ENCODE results near the gene ADD3.
"Not testable (repeated sequence)": the region's sequence is repeated elsewhere in the genome, so short reads cannot be mapped to it uniquely, and the experiment has no call there.

Gene ADD3

DNA sequence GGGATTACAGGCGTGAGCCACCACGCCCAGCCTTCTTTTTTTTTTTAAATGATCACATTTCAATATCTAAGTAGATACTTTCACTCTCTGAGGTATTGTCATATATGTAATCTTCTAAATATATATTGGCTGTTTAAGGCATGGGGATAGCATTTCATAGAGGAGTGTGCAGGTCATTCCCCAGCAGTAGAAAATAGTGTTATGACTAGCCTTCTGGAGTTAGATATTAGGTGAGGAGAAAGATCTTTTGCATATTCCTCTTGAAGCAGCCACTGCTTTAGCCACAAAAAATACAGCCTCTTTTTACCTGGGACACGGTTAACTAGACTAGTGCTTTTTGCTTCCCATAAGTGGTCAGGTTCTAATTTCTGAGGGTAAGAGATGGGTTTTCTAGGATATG lies 28.9 kb downstream of the ADD3 start:
- no peak for DNase-seq

DNA sequence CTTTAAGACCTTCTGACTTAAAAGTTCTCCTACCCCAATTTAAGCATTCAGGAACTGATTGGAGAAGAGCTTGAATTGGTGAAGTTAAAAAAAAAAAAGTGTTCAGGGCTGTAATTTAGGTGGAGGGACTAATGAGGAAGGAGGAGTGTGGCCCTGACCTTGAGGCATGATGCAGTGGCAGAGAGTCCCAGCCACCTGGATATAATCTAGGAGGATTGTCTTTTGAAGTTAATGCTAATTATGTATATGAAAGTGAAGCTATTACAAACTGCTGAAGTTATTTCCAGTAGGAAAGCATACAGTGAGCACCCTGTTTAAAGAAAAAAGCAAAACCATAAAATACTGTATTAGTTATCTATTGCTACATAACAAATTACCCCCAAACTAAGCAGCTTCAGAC lies 31.5 kb downstream of the ADD3 start:
- DNase-seq, result no peak

DNA sequence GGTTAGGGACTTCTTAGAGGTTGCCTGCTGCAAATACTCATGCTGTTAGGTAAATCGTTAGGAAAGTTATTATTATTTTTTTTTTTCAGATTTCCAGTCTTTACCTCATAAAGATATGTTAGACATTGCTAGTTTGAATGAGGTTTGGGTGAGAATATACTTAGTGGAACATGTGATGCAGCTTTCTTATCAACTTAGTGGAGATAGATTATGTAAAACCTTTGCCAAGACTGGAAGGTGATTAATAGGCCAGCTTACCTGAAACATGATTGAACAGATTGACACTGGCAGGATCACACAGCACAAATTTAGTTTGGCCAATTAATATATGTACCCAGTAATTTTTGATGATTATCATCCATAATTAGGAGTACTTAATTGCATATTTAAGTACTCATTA lies 32.3 kb downstream of the ADD3 start:
- no peak for DNase-seq

DNA sequence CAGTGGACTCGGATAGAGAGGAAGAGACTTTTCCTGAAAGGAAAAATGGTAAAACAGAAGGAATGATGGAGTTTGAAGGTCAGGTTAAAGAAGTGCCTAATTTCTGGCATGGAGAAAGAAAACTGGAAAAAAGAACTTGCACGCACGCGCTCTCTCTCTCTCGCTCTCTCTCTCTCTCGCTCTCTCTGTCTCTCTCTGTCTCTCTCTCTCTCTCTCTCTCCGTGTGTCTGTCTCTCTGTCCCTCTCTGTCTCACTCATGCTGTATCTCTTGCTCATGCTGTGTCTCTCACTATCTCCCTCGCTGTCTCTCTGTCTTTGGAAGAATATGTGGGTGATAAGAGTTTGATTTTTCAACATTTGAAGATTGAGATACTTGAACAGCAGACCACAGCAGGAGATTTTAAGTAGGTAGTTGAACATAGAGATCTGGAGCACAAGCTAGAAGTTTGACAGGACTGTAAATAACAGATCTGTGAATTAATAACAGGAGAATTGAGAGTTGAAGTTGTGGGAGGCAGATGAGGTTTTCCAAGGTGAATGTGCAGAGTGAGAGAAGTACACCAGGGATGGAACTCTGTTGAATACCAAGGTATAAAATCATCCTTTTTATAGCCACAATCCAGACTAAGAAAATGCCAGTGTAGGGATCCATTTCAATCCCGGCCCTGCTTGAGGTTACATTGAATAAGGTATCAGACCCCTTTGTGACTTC lies 33.1 kb downstream of the ADD3 start:
- DNase-seq, result no peak

DNA sequence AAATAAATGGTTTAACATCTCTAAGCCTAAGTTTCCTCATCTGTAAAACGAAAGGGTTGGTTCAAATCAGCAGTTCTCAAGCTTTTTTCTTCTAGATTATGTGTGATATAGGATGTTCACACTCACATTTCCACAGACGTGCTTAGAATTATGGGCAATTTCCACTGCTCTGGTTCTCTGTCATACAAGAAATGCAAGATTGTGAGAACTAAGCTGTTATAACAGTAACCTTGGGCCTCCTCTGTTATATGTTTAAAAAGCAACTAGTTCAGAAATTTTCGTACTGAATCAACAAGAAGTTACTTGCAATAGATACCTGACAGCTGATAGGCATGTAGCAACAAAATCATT lies 33.7 kb downstream of the ADD3 start:
- DNase-seq, result no peak

DNA sequence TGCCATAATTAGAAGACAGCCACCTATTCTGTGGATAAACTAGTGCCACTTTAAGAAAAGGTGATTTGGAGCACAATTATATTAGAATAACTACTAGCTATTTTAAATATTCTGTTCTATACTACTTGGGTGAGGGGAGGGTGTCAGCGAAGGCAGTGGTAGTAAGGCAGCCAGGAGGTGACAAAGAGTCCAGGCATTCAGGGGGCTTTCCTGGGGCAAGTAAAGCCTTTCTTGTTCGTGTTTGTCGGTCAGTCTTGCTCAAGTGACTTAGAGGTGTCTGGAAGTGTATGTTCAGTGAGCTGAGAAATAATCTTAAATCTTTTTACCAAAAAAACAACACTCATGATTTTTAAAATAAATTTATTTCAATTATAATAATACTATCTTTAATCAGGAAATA lies 34.4 kb downstream of the ADD3 start:
- no peak for DNase-seq

DNA sequence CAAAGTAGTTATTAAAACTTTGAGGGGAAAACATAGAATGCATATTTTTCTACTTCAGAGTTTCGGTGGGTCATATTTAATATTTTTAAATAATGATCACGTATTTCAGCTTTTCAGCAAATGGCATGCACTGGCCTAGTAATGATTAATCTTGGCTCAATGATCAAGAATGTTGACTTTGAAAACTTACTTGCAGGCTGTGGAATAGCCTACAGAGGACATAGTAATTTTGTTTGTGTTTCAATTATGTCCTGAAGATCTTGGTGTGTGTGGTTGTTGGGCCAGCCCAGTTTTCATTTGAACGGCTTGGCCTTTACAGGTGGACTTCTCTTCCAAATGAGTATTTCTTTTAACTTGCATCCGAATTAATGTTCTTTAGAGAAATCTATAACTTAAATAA lies 35.1 kb downstream of the ADD3 start:
- no peak for DNase-seq

DNA sequence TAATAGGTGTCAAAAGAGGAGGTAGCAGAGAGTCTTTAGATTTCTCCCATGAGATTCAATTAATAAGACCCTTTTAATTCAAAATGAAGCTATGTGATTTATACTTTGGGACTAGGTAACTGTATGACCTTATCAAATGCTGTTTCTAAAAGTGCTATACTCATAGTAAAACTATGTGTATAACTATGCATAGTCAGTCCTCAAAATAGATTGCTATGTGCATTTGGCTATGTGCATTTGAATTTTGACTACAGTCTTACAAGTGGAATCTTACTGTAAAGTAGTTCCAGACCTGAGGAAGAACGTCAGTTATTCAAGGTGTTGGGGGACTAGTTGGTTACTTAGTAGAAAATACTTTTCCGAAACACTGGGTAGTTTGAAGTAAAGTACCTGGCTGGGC lies 36.9 kb downstream of the ADD3 start:
- DNase-seq, result no peak

DNA sequence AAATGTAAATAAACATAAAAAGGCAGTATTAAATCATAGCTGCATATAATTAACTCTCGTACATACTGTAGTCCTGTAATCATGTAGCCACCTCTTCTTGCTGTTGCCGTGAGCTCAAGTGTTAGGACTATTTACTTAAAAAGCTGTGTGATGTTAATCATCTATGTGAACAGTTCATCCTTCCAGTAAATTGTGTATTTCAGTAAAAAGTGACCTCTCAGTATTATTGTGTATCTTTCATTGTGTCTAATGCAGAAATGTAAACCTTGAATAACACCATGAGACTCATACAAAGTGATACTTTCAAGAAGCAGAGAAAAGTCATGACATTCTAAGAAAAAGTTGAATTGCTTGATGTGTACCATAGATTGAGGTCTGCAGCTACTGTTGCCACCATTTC lies 38.0 kb downstream of the ADD3 start:
- DNase-seq, result no peak

DNA sequence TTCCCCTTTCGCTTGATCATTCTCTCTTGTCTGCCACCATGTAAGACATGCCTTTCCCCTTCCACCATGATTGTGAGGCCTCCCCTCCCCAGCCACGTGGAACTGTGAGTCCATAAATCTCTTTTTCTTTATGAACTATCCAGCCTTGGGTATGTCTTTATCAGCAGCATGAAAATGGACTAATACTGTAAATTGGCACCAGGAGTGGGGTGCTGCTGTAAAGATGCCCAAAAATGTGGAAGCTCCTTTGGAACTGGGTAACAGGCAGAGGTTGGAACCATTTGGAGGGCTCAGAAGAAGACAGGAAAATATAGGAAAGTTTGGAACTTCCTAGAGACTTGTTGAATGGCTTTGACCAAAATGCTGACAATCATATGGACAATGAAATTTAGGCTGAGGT lies 40.4 kb downstream of the ADD3 start:
- not testable (repeated sequence) for DNase-seq

DNA sequence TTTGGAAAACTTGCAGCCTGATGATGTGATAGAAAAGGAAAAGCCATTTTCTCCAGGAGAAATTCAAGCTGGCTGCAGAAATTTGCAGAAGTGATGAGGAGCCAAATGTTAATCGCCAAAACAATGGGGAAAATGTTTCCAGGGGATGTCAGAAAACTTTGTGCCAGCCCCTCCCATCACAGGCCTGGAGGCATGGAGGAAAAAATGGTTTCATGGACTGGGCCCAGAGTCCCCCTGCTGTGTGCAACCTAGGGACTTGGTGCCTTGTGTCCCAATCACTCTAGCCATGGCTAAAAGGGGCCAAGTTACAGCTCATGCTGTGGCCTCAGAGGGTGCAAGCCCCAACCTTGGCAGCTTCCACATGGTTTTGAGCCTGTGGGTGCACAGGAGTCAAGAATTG lies 41.0 kb downstream of the ADD3 start:
- DNase-seq, result no peak

DNA sequence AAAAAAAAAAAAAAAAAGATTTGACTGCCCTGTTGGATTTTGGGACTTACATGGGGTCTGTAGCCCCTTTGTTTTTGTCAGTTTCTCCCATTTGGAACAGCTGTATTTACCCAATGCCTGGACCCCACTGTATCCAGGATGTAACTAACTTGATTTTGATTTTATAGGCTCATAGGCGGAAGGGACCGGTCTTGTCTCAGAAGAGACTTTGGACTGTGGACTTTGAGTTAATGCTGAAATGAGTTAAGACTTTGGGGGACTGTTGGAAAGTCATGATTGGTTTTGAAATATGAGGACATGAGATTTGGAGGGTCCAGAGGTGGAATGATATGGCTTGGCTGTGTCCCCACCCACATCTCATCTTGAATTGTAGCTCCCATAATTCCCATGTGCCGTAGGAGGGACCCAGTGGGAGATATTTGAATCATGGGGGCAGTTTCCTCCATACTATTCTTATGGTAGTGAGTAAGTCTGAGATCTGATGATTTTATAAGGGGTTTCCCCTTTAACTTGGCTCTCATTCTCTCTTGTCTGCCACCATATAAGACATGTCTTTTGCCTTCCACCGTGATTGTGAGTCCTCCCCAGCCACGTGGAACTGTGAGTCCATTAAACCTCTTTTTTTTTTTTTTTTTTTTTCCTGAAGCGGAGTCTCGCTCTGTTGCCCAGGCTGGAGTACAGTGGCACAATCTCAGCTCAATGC lies 42.3 kb downstream of the ADD3 start:
- not testable (repeated sequence) for DNase-seq

DNA sequence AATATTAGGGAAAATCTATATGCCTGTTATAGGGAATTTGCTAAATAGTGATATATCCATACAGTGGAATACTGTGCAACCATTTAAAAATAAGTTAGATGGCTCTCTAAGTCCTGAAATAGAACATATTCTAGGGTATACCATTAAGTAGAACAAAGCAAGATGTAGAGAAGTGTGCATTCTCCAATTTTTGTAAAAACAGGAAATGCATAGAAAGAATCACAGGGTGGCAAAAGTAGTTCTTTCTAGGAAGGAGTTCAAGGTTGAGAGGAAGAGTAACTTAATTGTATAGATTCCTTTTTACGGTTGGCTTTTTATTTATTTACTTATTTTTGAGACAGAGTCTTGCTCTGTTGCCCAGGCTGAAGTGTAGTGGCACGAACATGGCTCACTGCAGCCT lies 43.7 kb downstream of the ADD3 start:
- DNase-seq, result no peak

DNA sequence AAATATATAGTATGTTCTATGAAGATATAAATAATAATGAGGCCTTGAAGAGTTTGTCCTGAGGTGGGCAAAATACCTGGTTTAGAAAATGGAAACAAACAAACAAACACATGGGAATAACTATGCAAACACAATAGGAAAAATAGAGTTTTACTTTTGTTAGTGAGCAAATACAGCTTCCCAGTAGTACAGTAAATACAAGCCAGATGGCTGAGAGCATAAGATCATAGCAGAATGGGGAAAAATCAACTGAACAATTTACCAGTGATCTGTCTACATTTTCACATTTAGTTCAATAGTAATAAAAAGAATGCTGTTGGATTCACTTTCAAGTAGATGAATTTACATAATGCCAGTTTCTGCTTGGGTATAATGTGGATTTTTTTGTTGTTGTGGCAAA lies 45.1 kb downstream of the ADD3 start:
- no peak for DNase-seq

DNA sequence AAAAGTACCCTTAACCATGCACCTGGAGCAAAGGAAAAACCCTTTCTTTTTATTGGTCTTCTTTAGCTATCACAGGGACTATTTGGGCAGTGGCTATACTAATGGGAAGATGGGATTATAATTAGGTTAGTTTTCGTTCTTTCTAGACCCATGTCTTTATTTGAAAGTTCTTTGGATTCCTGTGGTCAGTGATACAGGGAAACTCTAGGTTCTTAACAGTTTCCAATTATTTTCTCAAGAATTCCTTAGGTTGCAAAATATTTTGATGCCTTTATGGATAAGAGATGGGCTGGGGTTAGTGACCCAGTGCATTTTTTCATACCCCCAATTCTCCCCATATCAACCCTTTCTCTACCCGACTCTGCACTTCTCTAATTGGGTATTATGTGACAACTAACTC lies 49.0 kb downstream of the ADD3 start:
- DNase-seq, result no peak

DNA sequence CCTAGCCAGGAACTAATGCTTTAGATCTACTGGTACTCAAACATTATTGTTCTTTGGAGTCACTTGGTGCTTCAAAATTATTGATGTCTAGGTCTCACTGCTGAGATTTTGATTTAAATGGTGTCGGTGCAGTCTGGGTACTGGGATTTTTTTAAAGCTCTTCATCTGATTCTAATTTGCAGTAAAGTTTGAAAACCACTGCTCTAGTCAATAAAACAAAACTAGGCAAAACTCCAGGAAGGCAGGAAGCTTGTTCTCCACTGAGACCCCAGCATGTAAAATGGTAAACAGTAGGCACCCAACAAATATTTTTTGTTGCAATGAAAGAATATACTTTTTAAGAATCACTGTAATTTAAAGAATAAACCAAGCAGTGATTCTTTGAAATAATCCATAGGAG lies 49.7 kb downstream of the ADD3 start:
- DNase-seq, result no peak

DNA sequence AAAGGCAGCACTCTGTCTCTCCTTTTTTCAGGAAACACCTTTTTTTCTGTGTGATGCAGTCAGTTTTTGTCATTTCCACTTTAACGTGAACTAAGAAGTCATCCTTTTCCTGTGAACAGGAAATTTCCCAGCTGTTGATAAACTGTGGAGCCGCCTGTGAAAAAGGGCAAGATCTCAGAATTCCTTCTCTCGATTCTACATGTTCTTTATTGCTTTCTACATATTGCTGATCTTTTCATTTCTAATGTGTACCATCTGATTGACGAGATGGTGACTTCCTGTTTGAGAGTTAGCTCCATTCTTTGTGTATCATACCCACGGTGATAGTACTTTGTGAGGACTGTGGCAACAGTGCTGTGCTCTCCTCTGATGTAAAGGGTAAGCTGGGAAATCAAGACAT lies 50.4 kb downstream of the ADD3 start:
- DNase-seq, result no peak

DNA sequence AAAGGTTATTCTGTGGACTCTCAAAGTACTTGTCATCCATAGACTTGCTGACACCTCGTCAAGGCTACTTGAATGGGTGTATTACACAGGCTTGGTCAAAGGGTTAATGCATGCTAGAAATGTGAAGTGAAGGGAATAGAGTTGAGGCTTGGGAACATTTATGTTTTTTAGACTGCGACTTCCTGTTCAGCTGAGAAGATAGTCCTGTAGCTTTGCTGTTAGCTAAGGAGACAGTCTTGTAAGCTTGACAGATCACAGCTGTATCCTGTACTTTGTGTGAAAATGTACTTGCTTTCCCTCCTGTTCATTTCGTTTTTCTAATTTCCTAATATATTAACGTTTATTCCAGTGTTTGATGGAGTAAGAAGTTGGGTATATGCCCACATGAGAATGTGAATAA lies 52.1 kb downstream of the ADD3 start:
- DNase-seq, result no peak

DNA sequence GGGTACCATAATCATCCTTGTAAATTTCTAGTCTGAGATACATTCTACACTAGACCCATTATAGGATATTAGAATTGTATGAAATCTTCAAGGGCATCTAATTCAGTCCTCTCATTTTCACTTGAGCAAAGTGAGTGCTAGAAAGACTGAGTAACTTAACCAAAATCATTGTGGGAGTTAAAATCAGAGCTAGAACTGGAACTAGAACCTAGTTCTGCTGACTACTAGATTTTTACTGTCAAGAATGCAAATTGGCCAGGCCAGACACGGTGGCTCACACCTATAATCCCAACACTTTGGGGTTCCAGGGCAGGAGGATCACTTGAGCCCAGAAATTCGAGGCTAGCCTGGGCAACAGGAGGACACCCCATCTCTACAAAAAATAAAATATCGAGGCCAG lies 53.9 kb downstream of the ADD3 start:
- DNase-seq, result no peak

DNA sequence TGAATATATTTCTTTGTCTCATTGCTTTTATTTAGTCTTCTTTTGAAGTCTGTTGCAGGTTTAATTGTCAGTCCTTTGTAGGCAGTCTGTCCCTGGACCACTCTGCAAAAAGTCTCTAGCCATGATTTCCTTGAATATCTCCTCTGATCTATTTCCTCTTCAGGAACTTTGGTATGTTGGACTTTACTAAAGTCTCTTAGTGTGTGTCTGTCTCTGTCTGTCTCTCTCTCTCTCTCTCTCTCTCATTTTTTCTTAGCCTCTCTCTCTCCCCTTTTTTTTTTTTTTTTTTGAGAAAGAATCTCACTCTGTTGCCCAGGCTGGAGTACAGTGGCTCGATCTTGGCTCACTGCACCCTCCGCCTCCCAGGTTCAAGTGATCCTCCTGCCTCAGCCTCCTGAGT lies 57.5 kb downstream of the ADD3 start:
- no peak for DNase-seq

DNA sequence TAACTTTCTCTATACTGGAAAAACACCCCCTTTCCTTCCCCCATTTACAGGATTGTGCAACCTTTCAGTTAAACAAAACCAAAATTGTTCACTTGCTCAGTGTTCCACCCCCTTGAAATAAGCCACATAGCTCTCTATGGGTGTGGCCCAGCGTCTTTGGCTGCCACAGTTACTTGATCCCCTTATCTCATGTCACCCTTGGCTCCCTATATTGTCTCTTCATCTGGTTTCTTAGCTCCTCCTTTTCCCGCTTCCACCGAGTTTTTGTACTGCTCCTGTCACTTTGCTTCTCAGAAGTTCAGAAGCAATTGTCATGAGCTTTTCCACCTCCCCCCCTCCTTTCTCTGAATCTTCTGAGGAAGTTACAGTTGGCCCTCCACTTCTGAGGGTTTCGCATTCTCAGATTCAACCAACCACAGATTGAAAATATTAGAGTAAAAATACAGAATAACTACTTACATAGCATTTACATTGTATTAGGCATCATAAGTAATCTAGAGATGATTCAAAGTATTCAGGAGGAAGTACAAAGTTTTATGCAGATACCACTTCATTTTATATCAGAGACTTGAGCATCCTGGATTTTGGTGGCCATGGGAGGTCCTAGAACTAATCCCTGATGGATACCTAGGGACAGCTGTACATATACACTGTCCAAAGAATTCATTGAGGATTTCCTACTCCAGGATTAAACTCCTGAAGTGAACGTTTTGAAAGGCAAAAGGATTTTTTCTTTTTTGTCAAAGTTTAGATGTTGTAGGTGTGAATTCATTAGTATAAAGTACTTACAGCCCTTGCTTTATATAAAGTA lies 60.4 kb downstream of the ADD3 start:
- no peak for DNase-seq

DNA sequence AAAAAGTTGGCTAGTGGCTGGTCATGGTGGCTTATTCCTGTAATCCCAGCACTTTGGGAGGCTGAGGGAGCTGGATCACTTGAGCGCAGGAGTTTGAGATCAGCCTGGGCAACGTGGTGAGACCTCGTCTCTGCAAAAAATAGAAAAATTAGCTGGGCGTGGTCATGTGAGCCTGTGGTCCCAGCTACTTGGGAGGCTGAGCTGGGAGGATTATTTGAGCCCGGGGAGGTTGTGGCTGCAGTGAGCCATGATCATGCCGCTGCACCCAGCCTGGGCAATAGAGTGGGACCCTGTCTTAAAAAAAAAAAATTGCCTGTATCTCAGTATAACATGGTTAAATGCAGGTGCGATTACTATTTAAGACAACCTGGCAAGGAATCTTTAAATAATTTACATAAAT lies 61.0 kb downstream of the ADD3 start:
- no peak for DNase-seq

DNA sequence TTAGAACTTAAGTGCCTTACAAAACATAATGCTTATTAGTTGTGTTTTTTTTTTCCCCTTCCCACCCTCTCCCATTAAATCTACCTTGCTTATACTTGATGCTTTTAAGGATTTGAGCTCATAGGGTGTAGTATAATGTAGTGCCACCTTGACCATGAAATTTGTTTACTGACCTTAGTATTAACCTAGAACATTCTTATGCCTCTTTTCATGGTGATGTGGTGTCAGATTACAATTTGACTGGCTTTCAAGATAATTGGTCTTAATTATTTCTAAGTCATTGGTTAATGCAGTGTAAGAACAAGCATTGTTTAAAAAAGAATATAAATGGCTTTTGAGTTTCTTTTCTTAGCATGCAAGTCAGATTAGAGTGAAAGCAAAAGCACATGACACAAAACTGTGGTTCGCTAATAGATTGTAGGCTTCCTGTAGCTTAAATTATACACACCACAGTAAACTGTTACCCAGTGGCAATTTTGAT lies 61.8 kb downstream of the ADD3 start:
- DNase-seq, result no peak

DNA sequence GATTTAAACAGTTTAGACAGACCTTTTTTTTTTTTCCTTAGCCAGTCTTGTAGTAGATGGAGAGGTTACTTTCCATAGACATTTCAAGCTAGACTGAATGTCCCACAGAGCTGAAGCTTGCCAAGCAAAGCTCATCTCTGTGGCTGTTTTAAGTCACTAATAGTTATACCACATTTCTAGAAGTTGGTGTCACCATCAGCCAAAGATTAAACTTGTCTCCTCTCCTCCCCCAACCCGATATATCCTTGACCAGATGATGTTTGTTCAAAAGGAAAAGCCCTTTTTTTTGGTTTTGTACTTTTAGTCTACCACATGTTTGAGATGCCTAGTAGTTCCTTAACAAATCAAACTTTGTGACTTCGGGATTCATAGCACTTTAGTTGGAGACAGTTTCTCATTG lies 66.1 kb downstream of the ADD3 start:
- DNase-seq, result no peak
